K562 (cell line): Measurements from ENCODE around the gene SHOX.

Source experiments
- BDP1 ChIP-seq: IDR thresholded peaks from 3 replicates; pipeline ENCODE4 v1.6.1; 2011; ENCODE audit not compliant: insufficient read length, insufficient read depth
- FOXK2 ChIP-seq, 2 experiments: fragments of 450-650 bp; IDR thresholded peaks in 1 of 2; conservative IDR thresholded peaks in 1 of 2; 2 replicates each; pipeline ENCODE4 v1.6.1; 2016; ENCODE audit warnings: low read depth in 2 of 2, mild to moderate bottlenecking in 1 of 2
- GABPB1 ChIP-seq: sonication (generic); formaldehyde crosslinking; IDR thresholded peaks from 2 replicates; pipeline ENCODE4 v1.8.0; 2022; ENCODE audit warnings: mild to moderate bottlenecking, missing genetic modification reagents
- HNRNPK ChIP-seq: fragments of 200-400 bp; formaldehyde crosslinking; IDR thresholded peaks from one replicate; pipeline ENCODE4 v1.6.1; 2018; ENCODE audit warnings: mild to moderate bottlenecking, low read depth, low read length; ENCODE audit not compliant: poor library complexity, severe bottlenecking
- KDM1A ChIP-seq, 2 experiments: fragments of 450-650 bp; IDR thresholded peaks; 2 replicates each; pipeline ENCODE4 v1.6.1; 2016; ENCODE audit warnings: mild to moderate bottlenecking in 2 of 2
- MEF2A ChIP-seq: IDR thresholded peaks from 2 replicates; pipeline ENCODE4 v1.6.1; 2011; ENCODE audit warnings: low read depth, mild to moderate bottlenecking, low read length, moderate library complexity; ENCODE audit not compliant: control insufficient read depth
- POLR2AphosphoS5 ChIP-seq: IDR thresholded peaks from 2 replicates; pipeline ENCODE4 v1.6.1; 2011; ENCODE audit warnings: mild to moderate bottlenecking, low read depth, low read length, moderate library complexity; ENCODE audit not compliant: control insufficient read depth, insufficient read depth
- U2AF1 ChIP-seq: fragments of 200-400 bp; formaldehyde crosslinking; optimal IDR thresholded peaks from 2 replicates; pipeline ENCODE3; 2017; ENCODE audit warnings: mild to moderate bottlenecking, low read depth, low read length, moderate library complexity
- TF ChIP-seq, protein P1 (sequence below): fragments of 150-350 bp; conservative IDR thresholded peaks from 2 replicates; pipeline ENCODE4 v1.6.1; 2014; ENCODE audit warnings: low read length
- TF ChIP-seq, protein P2 (sequence below), 3 experiments: IDR thresholded peaks in 2 of 3; conservative IDR thresholded peaks in 1 of 3; 2 replicates each; pipeline ENCODE4 v1.5.1; 2011 to 2012; ENCODE audit warnings: low read length in 3 of 3, mild to moderate bottlenecking in 3 of 3, control low read depth in 2 of 3, improper control_type of control experiment in 1 of 3, inconsistent platforms in 1 of 3, low read depth in 1 of 3, mixed read lengths in 1 of 3, moderate library complexity in 1 of 3; ENCODE audit not compliant: insufficient read depth in 2 of 3
- TF ChIP-seq, protein P3 (sequence below): sonication (generic); formaldehyde crosslinking; IDR thresholded peaks from 2 replicates; pipeline ENCODE4 v1.8.0; 2023; ENCODE audit warnings: mild to moderate bottlenecking, missing genetic modification reagents

DNA sequence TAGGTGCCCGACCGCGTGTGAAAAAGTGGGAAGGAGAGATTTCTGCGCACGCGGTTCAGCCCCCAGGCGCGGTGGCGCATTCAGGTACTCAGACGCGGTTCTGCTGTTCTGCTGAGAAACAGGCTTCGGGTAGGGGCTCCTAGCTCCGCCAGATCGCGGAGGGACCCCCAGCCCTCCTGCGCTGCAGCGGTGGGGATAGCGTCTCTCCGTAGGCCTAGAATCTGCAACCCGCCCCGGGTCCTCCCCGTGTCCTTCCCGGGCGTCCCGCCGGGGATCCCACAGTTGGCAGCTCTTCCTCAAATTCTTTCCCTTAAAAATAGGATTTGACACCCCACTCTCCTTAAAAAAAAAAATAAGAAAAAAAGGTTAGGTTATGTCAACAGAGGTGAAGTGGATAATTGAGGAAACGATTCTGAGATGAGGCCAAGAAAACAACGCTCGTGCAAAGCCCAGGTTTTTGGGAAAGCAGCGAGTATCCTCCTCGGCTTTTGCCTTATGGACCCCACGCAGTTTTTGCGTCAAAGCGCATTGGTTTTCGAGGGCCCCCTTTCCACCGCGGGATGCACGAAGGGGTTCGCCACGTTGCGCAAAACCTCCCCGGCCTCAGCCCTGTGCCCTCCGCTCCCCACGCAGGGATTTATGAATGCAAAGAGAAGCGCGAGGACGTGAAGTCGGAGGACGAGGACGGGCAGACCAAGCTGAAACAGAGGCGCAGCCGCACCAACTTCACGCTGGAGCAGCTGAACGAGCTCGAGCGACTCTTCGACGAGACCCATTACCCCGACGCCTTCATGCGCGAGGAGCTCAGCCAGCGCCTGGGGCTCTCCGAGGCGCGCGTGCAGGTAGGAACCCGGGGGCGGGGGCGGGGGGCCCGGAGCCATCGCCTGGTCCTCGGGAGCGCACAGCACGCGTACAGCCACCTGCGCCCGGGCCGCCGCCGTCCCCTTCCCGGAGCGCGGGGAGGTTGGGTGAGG lies 3.7 kb downstream of the SHOX start:
- TF ChIP-seq HNRNPK = no peak
- TF ChIP-seq U2AF1 = no peak
- no peak for TF ChIP-seq BDP1
- TF ChIP-seq, protein P1, sequence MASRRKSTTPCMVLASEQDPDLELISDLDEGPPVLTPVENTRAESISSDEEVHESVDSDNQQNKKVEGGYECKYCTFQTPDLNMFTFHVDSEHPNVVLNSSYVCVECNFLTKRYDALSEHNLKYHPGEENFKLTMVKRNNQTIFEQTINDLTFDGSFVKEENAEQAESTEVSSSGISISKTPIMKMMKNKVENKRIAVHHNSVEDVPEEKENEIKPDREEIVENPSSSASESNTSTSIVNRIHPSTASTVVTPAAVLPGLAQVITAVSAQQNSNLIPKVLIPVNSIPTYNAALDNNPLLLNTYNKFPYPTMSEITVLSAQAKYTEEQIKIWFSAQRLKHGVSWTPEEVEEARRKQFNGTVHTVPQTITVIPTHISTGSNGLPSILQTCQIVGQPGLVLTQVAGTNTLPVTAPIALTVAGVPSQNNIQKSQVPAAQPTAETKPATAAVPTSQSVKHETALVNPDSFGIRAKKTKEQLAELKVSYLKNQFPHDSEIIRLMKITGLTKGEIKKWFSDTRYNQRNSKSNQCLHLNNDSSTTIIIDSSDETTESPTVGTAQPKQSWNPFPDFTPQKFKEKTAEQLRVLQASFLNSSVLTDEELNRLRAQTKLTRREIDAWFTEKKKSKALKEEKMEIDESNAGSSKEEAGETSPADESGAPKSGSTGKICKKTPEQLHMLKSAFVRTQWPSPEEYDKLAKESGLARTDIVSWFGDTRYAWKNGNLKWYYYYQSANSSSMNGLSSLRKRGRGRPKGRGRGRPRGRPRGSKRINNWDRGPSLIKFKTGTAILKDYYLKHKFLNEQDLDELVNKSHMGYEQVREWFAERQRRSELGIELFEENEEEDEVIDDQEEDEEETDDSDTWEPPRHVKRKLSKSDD = no peak
- no peak for TF ChIP-seq POLR2AphosphoS5
- no peak for TF ChIP-seq MEF2A
- no peak for TF ChIP-seq KDM1A (IDR thresholded peaks at IDR 0.05)
- TF ChIP-seq, protein P2, sequence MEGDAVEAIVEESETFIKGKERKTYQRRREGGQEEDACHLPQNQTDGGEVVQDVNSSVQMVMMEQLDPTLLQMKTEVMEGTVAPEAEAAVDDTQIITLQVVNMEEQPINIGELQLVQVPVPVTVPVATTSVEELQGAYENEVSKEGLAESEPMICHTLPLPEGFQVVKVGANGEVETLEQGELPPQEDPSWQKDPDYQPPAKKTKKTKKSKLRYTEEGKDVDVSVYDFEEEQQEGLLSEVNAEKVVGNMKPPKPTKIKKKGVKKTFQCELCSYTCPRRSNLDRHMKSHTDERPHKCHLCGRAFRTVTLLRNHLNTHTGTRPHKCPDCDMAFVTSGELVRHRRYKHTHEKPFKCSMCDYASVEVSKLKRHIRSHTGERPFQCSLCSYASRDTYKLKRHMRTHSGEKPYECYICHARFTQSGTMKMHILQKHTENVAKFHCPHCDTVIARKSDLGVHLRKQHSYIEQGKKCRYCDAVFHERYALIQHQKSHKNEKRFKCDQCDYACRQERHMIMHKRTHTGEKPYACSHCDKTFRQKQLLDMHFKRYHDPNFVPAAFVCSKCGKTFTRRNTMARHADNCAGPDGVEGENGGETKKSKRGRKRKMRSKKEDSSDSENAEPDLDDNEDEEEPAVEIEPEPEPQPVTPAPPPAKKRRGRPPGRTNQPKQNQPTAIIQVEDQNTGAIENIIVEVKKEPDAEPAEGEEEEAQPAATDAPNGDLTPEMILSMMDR (IDR thresholded peaks at IDR 0.05 in 2 of 3, conservative IDR thresholded peaks at IDR 0.05 in 1 of 3; ENCODE audit: insufficient read depth in 2 of 3, low read depth in 1 of 3, low read length in 3 of 3) = no peak
- TF ChIP-seq, protein P3, sequence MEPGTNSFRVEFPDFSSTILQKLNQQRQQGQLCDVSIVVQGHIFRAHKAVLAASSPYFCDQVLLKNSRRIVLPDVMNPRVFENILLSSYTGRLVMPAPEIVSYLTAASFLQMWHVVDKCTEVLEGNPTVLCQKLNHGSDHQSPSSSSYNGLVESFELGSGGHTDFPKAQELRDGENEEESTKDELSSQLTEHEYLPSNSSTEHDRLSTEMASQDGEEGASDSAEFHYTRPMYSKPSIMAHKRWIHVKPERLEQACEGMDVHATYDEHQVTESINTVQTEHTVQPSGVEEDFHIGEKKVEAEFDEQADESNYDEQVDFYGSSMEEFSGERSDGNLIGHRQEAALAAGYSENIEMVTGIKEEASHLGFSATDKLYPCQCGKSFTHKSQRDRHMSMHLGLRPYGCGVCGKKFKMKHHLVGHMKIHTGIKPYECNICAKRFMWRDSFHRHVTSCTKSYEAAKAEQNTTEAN (CRISPR knock-in tag) = no peak
- TF ChIP-seq GABPB1 = no peak
- TF ChIP-seq FOXK2 (conservative IDR thresholded peaks at IDR 0.05 in 1 of 2, IDR thresholded peaks at IDR 0.05 in 1 of 2; ENCODE audit: low read depth in 2 of 2) = no peak
